Thyroid gland (tissue), 4 donors: ENCODE data around the gene CRYBA4. TPM values are rescaled to one million over a fixed set of nuclear protein-coding genes. Genes with fewer than 3 reads are reported as not detected.
A peak's percentile ranks its signal among the peaks of the same experiment; 100 is the strongest.

Source experiments
- DNase-seq, 2 donors: peaks; one replicate each; pipeline ENCODE4 v3.0.0-alpha.2; 2019
- H3K27ac ChIP-seq, 3 donors: fragments of 200-600 bp; sonication (generic); 1 replicate in 2 of 3; 2 replicates in 1 of 3; pipeline ENCODE4 v1.5.1; 2016 to 2019; ENCODE audit warnings: mild to moderate bottlenecking in 1 of 3, moderate library complexity in 1 of 3
- H3K27me3 ChIP-seq: fragments of 200-600 bp; sonication (generic); one replicate; pipeline ENCODE4 v1.5.1; 2019
- H3K36me3 ChIP-seq, 2 donors: fragments of 200-600 bp; sonication (generic); one replicate each; pipeline ENCODE4 v1.5.1; 2016 to 2019
- H3K4me1 ChIP-seq, 2 donors: fragments of 200-600 bp; sonication (generic); one replicate each; pipeline ENCODE4 v1.5.1; 2017 to 2019
- H3K4me3 ChIP-seq, 3 donors: fragments of 200-600 bp; sonication (generic); replicated peaks in 1 of 3; 1 replicate in 2 of 3; 2 replicates in 1 of 3; pipeline ENCODE4 v1.5.1; 2016; ENCODE audit warnings: mild to moderate bottlenecking in 1 of 3
- H3K9me3 ChIP-seq: fragments of 200-600 bp; sonication (generic); one replicate; pipeline ENCODE4 v1.5.1; 2017
- CTCF ChIP-seq, 6 experiments: fragments of 200-600 bp in 3 of 6; fragments of 450-650 bp in 3 of 6; sonication (generic) in 3 of 6; IDR thresholded peaks; one replicate each; pipeline ENCODE4 v1.5.1; 2016 to 2019; ENCODE audit warnings: antibody characterized with exemption in 6 of 6, mild to moderate bottlenecking in 2 of 6, inconsistent platforms in 1 of 6, moderate library complexity in 1 of 6
- POLR2A ChIP-seq, 2 donors: fragments of 450-650 bp; IDR thresholded peaks; one replicate each; pipeline ENCODE4 v1.6.1; 2017; ENCODE audit warnings: antibody characterized with exemption in 2 of 2, mild to moderate bottlenecking in 2 of 2, moderate library complexity in 1 of 2
- WGBS, 2 donors: methylation state at CpG; one replicate each; pipeline ENCODE4 v1.1.5; 2017; 5-methylcytosine and 5-hydroxymethylcytosine counted together
- intact Hi-C: fragments of 100-400 bp; cut with DNase I; formaldehyde crosslinking; loops from one replicate; pipeline ENCODE4 v1.15.1; 2023
- total RNA-seq, 4 donors: library from RNA; depleted of rRNA; stranded (reverse); fragments of >200 nt; gene quantifications; one replicate each; pipeline ENCODE4 v1.2.3, GENCODE V29; 2016

CRYBA4 gene
- total RNA-seq, 4 donors from 2014 or later = not detected

GRCh38 chr22:26584010-26584409 lies 37.8 kb upstream of the CRYBA4 start:
- TF ChIP-seq POLR2A (IDR thresholded peaks at IDR 0.05) = no peak
- TF ChIP-seq CTCF (IDR thresholded peaks at IDR 0.05) = no peak
- Histone ChIP-seq H3K27me3 (no peaks in the 10 kb centered on the region), H3K36me3 (peaks cover 0 to 6% of the 10 kb centered on the region in 2 donors), H3K9me3 (no peaks in the 10 kb centered on the region), H3K4me3 (no peak overlapping the region), H3K27ac (peak overlapping the region; percentile 1 to 54 (median 46)), H3K4me1 (peaks cover 36 to 52% of the 10 kb centered on the region in 2 donors)
- DNase-seq = no peak
- 66 to 67% methylated on average over 4 of the region's 4 CpGs for WGBS, 2 donors
- intact Hi-C loops = loop anchor here (10.0 kb wide), 1 partner anchor 99 kb away; the partner anchor contains the start of genes HPS4 and SRRD

- 36 to 52% methylated on average over 11 of the region's 11 CpGs for WGBS, 2 donors
Observed at GRCh38 chr22:26585104-26585790, 36.5 kb upstream of the CRYBA4 start.

GRCh38 chr22:26586556-26587325 lies 35.0 kb upstream of the CRYBA4 start:
- Histone ChIP-seq H3K4me3 (no peak overlapping the region), H3K27ac (peak overlapping the region; percentile 28 to 76 (median 70)), H3K27me3 (no peaks in the 10 kb centered on the region), H3K9me3 (no peaks in the 10 kb centered on the region), H3K36me3 (peaks cover 0 to 6% of the 10 kb centered on the region in 2 donors), H3K4me1 (peaks cover 43 to 53% of the 10 kb centered on the region in 2 donors)
- TF ChIP-seq POLR2A (IDR thresholded peaks at IDR 0.05) (no peak), CTCF (IDR thresholded peaks at IDR 0.05) (no peak)
- WGBS, 2 donors = 63 to 64% methylated on average over 11 of the region's 11 CpGs
- intact Hi-C loops = loop anchor here (10.0 kb wide), 1 partner anchor 102 kb away; the partner anchor contains the start of genes HPS4 and SRRD
- DNase-seq = no peak

More at GRCh38 chr22:26585104-26585790, 36.5 kb upstream of the CRYBA4 start:
- H3K4me1 ChIP-seq = peaks cover 36 to 49% of the 10 kb centered on the region in 2 donors
- H3K27ac ChIP-seq = peak overlapping the region; percentile 1 to 54 (median 46)
- TF ChIP-seq POLR2A (IDR thresholded peaks at IDR 0.05) = no peak
- no peak for TF ChIP-seq CTCF (IDR thresholded peaks at IDR 0.05)
- H3K27me3 ChIP-seq = no peaks in the 10 kb centered on the region
- H3K36me3 ChIP-seq = peaks cover 0 to 6% of the 10 kb centered on the region in 2 donors
- no peaks in the 10 kb centered on the region for H3K9me3 ChIP-seq
- H3K4me3 ChIP-seq = no peak overlapping the region
- peak; percentile 94 to 95 for DNase-seq
- intact Hi-C loops = loop anchor here (10.0 kb wide), 1 partner anchor 100 kb away; the partner anchor contains the start of genes HPS4 and SRRD

- Histone ChIP-seq H3K36me3 (no peaks in the 10 kb centered on the region), H3K27me3 (no peaks in the 10 kb centered on the region), H3K4me1 (peaks cover 43 to 53% of the 10 kb centered on the region in 2 donors), H3K4me3 (no peak overlapping the region), H3K27ac (peak overlapping the region in 1 of 3 donors; percentile 88), H3K9me3 (no peaks in the 10 kb centered on the region)
- intact Hi-C loops = loop anchor here (10.0 kb wide), 1 partner anchor 103 kb away; the partner anchor contains the start of genes HPS4 and SRRD
- whole genome bisulfite sequencing, 2 donors = 90 to 93% methylated on average over 4 of the region's 4 CpGs
- no peak for DNase-seq
- TF ChIP-seq CTCF (IDR thresholded peaks at IDR 0.05) (no peak), POLR2A (IDR thresholded peaks at IDR 0.05) (no peak)
Observed at GRCh38 chr22:26587991-26588613, 33.7 kb upstream of the CRYBA4 start.
